NCI-H345 (cell line): ENCODE data around the gene TMEM151A.

ENCODE experiments used
- DNase-seq: peaks from one replicate; lab custom pipeline; 2025; lab: John Stamatoyannopoulos, UW

Gene TMEM151A

DNA sequence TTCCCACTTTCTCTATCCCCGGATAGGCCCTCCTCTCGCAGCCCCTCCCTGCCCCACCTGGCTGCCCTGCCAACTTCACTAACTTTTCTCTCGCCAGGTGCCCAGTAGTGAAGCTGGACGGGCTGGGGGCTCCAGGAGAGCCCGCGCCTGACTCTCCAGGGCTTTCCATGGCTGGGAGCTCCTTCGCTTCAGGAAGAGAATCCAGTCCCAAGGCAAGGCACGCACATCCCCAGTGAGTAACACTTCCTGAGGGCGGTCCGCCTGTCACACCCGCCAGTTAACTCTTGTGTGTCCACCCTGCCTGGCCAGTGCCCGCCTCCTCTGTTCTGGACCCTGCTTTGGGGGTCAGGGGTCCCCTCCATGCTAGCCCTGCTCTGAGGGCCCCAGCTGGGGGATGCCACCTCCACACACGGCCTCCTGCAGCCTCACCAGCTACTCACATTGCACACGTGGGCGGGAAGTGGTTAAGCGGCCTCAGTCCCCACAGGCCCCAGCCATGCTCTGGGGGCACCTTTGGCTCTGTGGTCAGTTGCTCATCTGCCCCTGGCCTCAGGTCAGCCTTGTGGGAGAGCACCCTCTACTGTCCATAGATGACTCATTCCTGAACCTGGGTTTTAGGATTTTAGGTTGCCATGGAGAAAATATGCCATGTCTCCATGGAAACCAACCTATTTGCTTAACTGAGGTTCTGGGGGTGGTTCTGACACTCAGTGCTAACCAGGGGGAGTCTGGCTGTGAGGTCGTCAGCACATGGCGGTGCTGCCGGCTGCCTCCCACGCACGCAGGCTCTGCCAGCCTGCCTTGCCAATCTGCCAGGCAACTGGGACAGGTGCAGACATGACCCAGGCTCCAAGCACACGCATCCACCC is 44.8 kb downstream of the TMEM151A start, which contains the start of gene RIN1:
Gene RIN1 (minus strand): TSS at position 201 of the 869 bp plus-strand sequence. CDS start 32 bp downstream, at position 169.
- DNase-seq = peak; percentile 30

GRCh38 chr11:66337103-66337899 is 45.6 kb downstream of the TMEM151A start:
- no peak for DNase-seq

GRCh38 chr11:66338276-66339161 is 46.8 kb downstream of the TMEM151A start:
- DNase-seq = no peak

DNA sequence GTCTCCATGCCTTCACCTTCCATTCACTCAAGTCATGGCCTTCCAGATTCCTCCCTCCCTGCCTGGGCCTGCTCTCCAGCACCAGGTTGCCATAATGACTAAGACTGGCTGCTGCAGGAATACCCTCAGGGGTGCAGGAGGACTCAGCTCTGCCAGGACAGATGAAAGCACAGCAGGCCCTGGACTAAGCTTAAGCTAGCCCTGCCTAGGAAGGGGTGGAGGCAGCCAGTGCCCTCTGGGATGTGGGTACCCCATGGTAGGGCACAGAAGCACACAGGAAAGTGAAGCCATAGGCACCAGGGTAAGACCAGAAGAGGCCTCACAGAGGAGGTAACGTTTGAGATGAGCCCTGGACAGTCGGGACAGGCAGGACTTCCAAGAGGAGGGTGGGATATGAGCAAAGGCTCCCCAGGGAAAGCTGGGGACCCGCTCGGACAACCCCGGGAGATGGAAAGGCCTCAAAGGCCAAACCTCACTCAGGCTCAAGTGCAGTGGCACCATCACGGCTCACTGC is 47.5 kb downstream of the TMEM151A start:
- no peak for DNase-seq

GRCh38 chr11:66339686-66340483 is 48.2 kb downstream of the TMEM151A start:
- no peak for DNase-seq

GRCh38 chr11:66340596-66341501 is 49.2 kb downstream of the TMEM151A start:
- no peak for DNase-seq

GRCh38 chr11:66341502-66342126 is 49.9 kb downstream of the TMEM151A start:
- no peak for DNase-seq

- no peak for DNase-seq
Observed at GRCh38 chr11:66343176-66343575, 51.5 kb downstream of the TMEM151A start.

- DNase-seq = peak; percentile 97
Observed at GRCh38 chr11:66344550-66345315, 53.0 kb downstream of the TMEM151A start, which contains the start of gene BRMS1. Gene BRMS1 (minus strand): TSS chr11:66345104. CDS start chr11:66342234, 2,870 bp downstream.

- no peak for DNase-seq
Observed at GRCh38 chr11:66345316-66345649, 53.6 kb downstream of the TMEM151A start.
